WI38 (cell line): Measurements from ENCODE around the gene HP.
"Not testable (repeated sequence)": the region's sequence is repeated elsewhere in the genome, so short reads cannot be mapped to it uniquely, and the experiment has no call there.

ENCODE experiments used
- H3K4me3 ChIP-seq: 2 replicates; pipeline ENCODE4 v1.5.1; 2011; ENCODE audit warnings: low read depth, mild to moderate bottlenecking, control low read depth, low read length
- CTCF ChIP-seq: IDR thresholded peaks from 2 replicates; pipeline ENCODE4 v1.5.1; 2012; ENCODE audit warnings: low read depth, mild to moderate bottlenecking, control low read depth, low read length

The HP gene

GRCh38 chr16:72054254-72054847 is at the start of gene HP:
Gene HP, plus strand, starts transcription at chr16:72054505. Its CDS starts 148 bp downstream, at chr16:72054653.
- H3K4me3 ChIP-seq = not testable (repeated sequence)

GRCh38 chr16:72008065-72008423 is 46.3 kb upstream of the HP start:
- peak overlapping the region; percentile 31; the same call in 1 of the 2 replicates for H3K4me3 ChIP-seq

- no peak for TF ChIP-seq CTCF
- peak within 1 kb of the TSS; percentile 96 for H3K4me3 ChIP-seq
These were observed 45.7 kb upstream of the HP start, which contains the start of gene DHODH for GRCh38 chr16:72008424-72009216. Gene DHODH, plus strand, starts transcription at chr16:72008744. Its CDS starts 21 bp downstream, at chr16:72008765.

- H3K4me3 ChIP-seq = no peak overlapping the region
- TF ChIP-seq CTCF = no peak
These were observed 44.5 kb upstream of the HP start for GRCh38 chr16:72009779-72010178.

- no peak overlapping the region for H3K4me3 ChIP-seq
- no peak for TF ChIP-seq CTCF
These were observed 41.7 kb upstream of the HP start for GRCh38 chr16:72012607-72013006.

- TF ChIP-seq CTCF = no peak
- H3K4me3 ChIP-seq = no peak overlapping the region
These were observed 40.9 kb upstream of the HP start for GRCh38 chr16:72013389-72013788.

- TF ChIP-seq CTCF = no peak
- no peak overlapping the region for H3K4me3 ChIP-seq
These were observed 40.3 kb upstream of the HP start for GRCh38 chr16:72013888-72014581.

GRCh38 chr16:72014675-72015074 is 39.6 kb upstream of the HP start:
- TF ChIP-seq CTCF = no peak
- no peak overlapping the region for H3K4me3 ChIP-seq
